H1 (cell line): Measurements from ENCODE around the gene YLPM1.

Experiments
- CTCF ChIP-seq, 3 experiments: IDR thresholded peaks; 1 replicate in 2 of 3; 2 replicates in 1 of 3; pipeline versions ENCODE4 v1.5.1 to v1.6.1; 2011; ENCODE audit warnings: low read length in 3 of 3, mild to moderate bottlenecking in 3 of 3, inconsistent platforms in 2 of 3, low read depth in 1 of 3, moderate library complexity in 1 of 3; ENCODE audit not compliant: insufficient read depth in 1 of 3; ENCODE audit errors: control extremely low read depth in 1 of 3
- POLR2AphosphoS5 ChIP-seq: IDR thresholded peaks from 2 replicates; pipeline ENCODE4 v1.6.1; 2011; ENCODE audit warnings: low read depth, low read length
- RBBP5 ChIP-seq: IDR thresholded peaks from 2 replicates; pipeline ENCODE4 v1.7.1; 2012; ENCODE audit warnings: low read depth, mild to moderate bottlenecking, inconsistent platforms, low read length, moderate library complexity, borderline replicate concordance

GRCh38 chr14:74765721-74766120, 2.6 kb downstream of the YLPM1 start:
- TF ChIP-seq CTCF (IDR thresholded peaks at IDR 0.05; ENCODE audit: control extremely low read depth in 1 of 3, insufficient read depth in 1 of 3, low read depth in 1 of 3, low read length in 3 of 3) (no peak), POLR2AphosphoS5 (no peak), RBBP5 (no peak)
